HUDEP-2 (cell line): ENCODE data around the gene CD300C.
"Not testable (repeated sequence)": the region's sequence is repeated elsewhere in the genome, so short reads cannot be mapped to it uniquely, and the experiment has no call there.

Experiments
- DNase-seq, 76 experiments: peaks; one replicate each; lab custom pipeline; 2025; ENCODE audit not compliant: unreplicated experiment in 76 of 76; lab: John Stamatoyannopoulos, UW

CD300C gene

GRCh38 chr17:74565126-74565525, 19.2 kb upstream of the CD300C start:
- DNase-seq = no peak

GRCh38 chr17:74563358-74563757, 17.4 kb upstream of the CD300C start:
- no peak for DNase-seq

DNA sequence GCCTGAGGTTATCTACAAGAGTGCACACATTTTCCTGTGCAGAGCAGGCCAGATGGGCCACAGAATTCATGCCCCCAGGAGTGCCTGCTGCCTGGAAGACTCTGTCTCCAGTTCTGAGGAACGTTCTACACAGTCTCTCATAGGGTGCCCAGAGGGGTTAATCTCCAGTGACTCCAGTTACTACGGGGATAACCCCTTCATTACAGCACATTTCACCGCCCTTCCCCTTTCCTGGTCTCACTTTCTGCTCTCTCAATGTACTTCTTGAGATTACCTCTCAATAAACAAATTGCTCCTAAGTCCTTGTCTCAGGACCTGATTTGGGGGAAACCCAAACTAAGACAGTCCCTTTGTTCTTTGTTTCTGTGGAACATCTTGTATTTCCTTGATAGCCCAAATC, 15.7 kb upstream of the CD300C start:
- no peak for DNase-seq

- DNase-seq = no peak
These were observed 13.1 kb upstream of the CD300C start for GRCh38 chr17:74558882-74559519.

DNA sequence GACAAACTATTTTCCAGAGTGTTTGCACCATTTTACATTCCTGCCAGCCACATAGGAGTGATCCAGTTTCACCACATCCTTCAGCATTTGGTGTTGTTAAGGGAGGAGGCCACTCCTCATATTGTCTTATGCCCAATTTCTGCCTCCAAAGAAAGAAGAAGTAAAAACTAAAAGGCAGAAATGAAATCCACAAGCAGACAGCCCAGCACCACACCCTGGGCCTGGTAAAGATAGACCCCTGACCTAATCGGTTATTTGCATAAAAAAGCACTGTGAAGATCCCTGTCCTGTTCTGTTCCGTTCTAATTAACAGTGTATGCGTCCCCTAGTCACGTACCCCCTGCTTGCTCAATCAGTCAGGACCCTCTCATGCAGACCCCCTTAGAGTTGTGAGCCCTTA, 12.5 kb upstream of the CD300C start:
- not testable (repeated sequence) for DNase-seq

GRCh38 chr17:74555427-74555940, 9.6 kb upstream of the CD300C start:
- no peak for DNase-seq

- DNase-seq = no peak
These were observed 9.0 kb upstream of the CD300C start for GRCh38 chr17:74554909-74555308.

GRCh38 chr17:74552037-74552436, 6.1 kb upstream of the CD300C start:
- DNase-seq = no peak

- no peak for DNase-seq
These were observed 4.7 kb upstream of the CD300C start for GRCh38 chr17:74550602-74551001.

DNA sequence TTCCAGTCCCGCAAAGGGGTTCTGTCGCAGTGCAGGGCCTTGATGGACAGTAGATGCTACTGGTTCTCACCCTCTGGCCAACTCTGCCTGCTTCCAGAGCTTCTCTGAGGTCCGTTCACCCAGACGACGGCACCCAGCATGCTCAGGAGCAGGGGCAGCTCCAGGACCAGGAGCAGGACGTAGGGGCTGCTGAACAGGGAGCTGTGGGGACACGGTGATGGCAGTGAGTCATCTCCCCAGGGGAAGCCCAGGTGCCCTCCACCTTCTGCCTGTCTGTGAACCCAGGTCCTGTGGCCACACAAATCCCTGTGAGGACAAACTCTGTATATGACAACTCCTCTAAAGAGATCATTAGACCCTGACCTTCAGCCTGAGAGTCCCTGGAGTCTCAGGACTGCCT, 3.4 kb upstream of the CD300C start:
- DNase-seq = no peak

DNA sequence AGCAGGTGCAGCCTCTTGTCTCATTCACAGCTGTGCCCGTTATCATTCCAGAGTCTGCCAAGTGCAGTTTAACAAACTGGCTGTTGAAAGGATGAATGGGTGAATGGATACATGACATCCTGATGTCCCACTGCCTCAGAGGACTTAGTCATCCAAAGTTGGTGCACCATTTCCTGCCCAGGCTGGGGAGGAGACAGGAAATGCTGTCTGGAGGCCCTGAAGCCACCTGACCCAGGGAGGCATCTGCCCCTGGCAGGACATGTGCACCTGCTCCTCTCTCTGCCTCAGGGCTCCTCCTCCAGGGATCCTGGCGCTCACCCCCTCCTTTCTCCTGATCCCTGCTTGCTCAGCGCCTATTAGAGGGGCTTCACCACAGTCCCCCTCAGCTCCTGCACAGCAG, 1.8 kb upstream of the CD300C start:
- DNase-seq = no peak

DNA sequence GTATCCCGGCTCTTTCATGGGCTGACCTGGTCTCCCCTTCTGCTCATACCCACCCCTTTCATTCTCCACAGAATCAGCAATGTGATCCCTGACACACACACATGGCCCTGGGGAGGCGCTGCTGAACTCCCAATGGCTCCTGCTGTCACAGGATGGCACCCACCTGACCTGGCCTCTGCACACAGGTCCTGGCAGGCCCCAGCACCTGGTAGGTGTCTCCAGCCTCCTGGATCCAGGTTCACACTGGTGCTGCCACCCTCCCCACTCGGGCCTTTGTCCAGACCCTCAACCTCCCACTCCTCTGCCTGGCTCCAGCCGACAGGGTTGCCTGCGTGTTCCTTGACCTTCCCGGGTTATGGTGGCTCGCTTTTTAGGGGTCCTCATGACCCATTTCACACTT, 1.3 kb upstream of the CD300C start:
- no peak for DNase-seq

DNA sequence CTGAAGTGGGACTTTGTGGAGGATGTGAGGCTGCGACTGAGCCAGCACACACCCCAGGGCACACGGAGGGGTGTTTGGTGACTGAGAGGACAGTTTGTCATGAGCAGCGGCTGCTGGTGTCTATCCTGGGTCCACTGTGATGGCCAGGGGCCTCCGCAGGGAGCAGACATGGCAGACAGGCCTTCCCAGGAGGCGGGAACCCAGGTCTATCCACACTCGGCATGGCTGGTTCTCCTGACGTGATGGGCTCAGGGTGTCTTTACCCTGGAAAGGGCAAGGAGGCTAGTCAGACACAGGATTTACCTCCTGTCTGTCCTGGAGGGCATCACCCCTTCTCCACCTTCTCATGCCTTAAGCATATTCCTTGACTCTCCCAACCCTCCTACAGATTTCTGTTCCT, 671 bp upstream of the CD300C start:
- no peak for DNase-seq

- DNase-seq = no peak
These were observed 698 bp downstream of the CD300C start for GRCh38 chr17:74544991-74545842.

GRCh38 chr17:74543891-74544760, 1.8 kb downstream of the CD300C start:
- no peak for DNase-seq

DNA sequence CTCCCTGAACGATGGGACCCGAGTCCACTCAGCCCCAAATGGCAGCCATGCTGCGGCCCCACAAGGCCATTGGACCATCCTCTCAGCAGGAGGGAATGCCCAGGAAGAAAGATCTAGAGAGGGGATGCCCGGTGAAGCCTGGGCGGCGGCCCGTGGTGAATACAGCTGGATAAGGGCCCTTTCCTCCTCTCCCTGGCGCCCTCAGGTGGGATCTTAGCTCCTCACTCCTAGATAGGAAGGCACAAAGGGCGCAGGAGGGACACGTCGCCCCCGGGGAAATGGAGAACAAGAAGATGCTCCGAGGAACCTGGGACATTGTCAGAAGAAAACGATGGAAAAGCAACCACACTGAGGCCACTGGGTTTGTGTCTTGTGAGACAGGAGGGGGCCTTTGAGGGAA, 2.5 kb downstream of the CD300C start:
- no peak for DNase-seq

DNA sequence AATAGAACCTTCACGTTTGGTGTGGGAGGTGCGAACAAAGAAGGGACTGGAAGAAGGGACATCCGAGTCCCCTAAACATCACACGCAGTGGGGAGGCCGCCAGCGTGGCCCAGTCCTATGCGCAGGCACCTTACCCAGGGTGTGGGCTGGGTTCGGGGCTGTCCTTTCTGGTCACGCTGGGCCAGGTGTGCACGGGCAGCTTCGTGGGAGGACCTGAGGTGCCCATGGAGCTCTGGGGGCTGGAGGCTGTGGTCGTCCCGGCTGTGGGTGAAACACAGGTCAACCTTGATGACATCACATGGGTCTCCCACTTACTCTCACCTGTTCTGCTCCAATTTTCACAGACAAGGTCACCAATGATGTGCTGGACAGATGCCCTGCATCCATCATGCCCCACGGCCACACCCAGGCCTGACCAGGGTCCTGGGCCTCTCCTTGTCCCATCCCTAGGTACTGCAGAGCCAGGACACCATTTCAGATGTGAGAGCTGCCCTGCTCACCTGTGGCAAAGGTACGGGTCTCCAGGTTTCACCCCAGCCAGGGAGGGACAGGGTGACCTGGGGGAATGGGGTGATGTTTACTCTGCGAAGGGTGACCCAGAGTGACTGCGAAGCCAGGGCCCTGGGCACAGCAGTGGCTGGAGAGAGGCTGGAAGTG, 3.1 kb downstream of the CD300C start:
- no peak for DNase-seq

DNA sequence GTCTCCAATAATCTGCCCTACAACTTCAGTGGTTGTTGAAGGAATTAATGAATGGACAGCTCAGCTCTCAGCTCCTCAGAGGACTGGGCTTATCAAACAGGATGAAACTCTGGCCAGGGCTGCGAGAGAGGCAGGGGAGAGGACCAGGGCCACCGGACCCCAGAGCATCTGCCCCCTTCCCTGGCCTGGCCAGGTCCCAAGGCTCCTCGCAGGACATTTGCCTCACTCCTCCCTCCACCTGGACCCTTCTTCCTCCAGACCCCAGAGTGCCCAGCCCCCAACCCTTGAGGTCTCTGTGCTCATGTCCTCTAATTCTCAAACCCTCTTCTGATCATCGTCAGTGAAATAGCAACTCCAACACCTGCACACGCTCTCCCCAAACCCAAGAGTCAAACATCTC, 3.7 kb downstream of the CD300C start:
- no peak for DNase-seq

- DNase-seq = no peak
These were observed 4.5 kb downstream of the CD300C start for GRCh38 chr17:74541176-74542111.
